PC-3 (cell line): ENCODE results near the gene CHD5.

ENCODE experiments used
- CTCF ChIP-seq: fragments of 300-600 bp; sonication (generic); conservative IDR thresholded peaks from 2 replicates; pipeline ENCODE4 v1.5.1; 2017; ENCODE audit warnings: antibody characterized with exemption, low read depth, mild to moderate bottlenecking, low read length
- EZH2 ChIP-seq: fragments of 300-600 bp; sonication (generic); IDR thresholded peaks from one replicate; pipeline ENCODE4 v1.6.1; 2017; ENCODE audit warnings: antibody characterized with exemption, mild to moderate bottlenecking, low read length; ENCODE audit not compliant: unreplicated experiment
- EZH2phosphoT487 ChIP-seq: fragments of 300-600 bp; sonication (generic); IDR thresholded peaks from 2 replicates; pipeline ENCODE4 v1.6.1; 2018; ENCODE audit warnings: mild to moderate bottlenecking, antibody characterized with exemption, low read length, borderline replicate concordance

GRCh38 chr1:6128276-6129081 lies 51.6 kb downstream of the CHD5 start:
- no peak for TF ChIP-seq CTCF
- no peak for TF ChIP-seq EZH2
- no peak for TF ChIP-seq EZH2phosphoT487
